Measurements from ENCODE around the gene IFNA6. TPM values are rescaled to one million over a fixed set of nuclear protein-coding genes. Genes with fewer than 3 reads are reported as not detected.

The IFNA6 gene
- total and polyA plus RNA-seq, 2 of the 4 experiments (the other 2 are of a cell fraction): not detected

DNA sequence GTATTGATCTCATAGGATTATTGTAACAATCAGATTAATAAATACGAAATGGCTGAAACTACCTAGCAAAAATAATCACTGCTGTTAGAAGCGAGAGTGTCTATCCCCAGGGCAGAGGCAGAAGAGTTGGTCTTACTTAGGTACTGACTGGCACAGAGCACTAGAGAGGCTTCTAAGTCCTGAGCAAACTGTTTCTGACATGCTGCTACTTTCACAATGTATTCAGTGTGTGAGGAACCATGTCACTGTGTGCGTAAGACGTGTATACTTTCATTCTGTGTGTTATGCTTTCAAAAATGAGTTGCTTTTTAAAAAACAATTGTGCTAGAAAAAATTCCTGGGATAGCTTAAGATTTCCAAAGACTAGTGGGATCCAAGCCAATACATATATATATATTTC, 10.0 kb downstream of the IFNA6 start:
- Histone ChIP-seq H3K4me2 (ENCODE audit: low read depth, low read length) (no peak overlapping the region), H3K4me3 (ENCODE audit: insufficient read depth, low read depth, low read length) (no peak overlapping the region), H3K27ac (ENCODE audit: insufficient read depth, low read length) (no peak overlapping the region), H2BK120ac (ENCODE audit: low read depth, low read length) (no peak overlapping the region), H2AK9ac (replicated peaks; ENCODE audit: low read depth, low read length, poor library complexity) (no peak overlapping the region), H3K4me1 (ENCODE audit: control insufficient read depth, insufficient read depth, low read length) (no peaks in the 10 kb centered on the region), H3K4ac (ENCODE audit: low read depth, low read length) (no peak overlapping the region), H3K9me1 (ENCODE audit: insufficient read depth, low read length) (no peaks in the 10 kb centered on the region), H3K18ac (ENCODE audit: low read depth, low read length) (no peak overlapping the region), H2BK5ac (ENCODE audit: low read depth, low read length, poor library complexity, severe bottlenecking) (no peak overlapping the region), H3K36me3 (ENCODE audit: control insufficient read depth, insufficient read depth, low read length) (no peaks in the 10 kb centered on the region), H4K91ac (ENCODE audit: insufficient read depth, low read depth, low read length) (no peak overlapping the region), H2AK5ac (ENCODE audit: low read depth, low read length) (no peak overlapping the region), H4K8ac (ENCODE audit: low read depth in 2 of 2, low read length in 2 of 2) (no peak overlapping the region), H3K14ac (replicated peaks; ENCODE audit: low read depth, low read length) (no peak overlapping the region), H3K27me3 (ENCODE audit: control insufficient read depth, insufficient read depth, low read length) (peaks cover 7% of the 10 kb centered on the region), H3K79me1 (ENCODE audit: low read depth in 1 of 2, low read length in 2 of 2) (no peaks in the 10 kb centered on the region), H2BK20ac (ENCODE audit: low read depth, low read length) (no peak overlapping the region), H3K56ac (ENCODE audit: extremely low read depth, insufficient read depth, low read length) (no peak overlapping the region), H2BK15ac (ENCODE audit: low read depth, low read length) (no peak overlapping the region), H3K9ac (ENCODE audit: low read depth, low read length) (no peak overlapping the region), H3K23ac (ENCODE audit: low read depth, low read length) (no peak overlapping the region), H4K5ac (ENCODE audit: low read depth, low read length) (no peak overlapping the region), H3K9me3 (ENCODE audit: control insufficient read depth, insufficient read depth, low read length) (no peaks in the 10 kb centered on the region), H4K20me1 (ENCODE audit: insufficient read depth, low read length) (no peaks in the 10 kb centered on the region), H2AFZ (replicated peaks; ENCODE audit: low read length, poor library complexity) (no peak overlapping the region)
- no peak for DNase-seq
- CTCF ChIA-PET: no interaction called here
- in situ Hi-C loops (cut with MboI; ENCODE audit: low sequenced_read_pairs) (loop anchor here (25.0 kb wide), 2 partner anchors 322 to 672 kb away; partner anchors contain the start of gene CDKN2B), dilution Hi-C loops (cut with HindIII; ENCODE audit: low sequenced_read_pairs, unreplicated experiment) (no loop called here), intact Hi-C loops (cut with micrococcal nuclease) (no loop called here)
- TF ChIP-seq, protein P1, sequence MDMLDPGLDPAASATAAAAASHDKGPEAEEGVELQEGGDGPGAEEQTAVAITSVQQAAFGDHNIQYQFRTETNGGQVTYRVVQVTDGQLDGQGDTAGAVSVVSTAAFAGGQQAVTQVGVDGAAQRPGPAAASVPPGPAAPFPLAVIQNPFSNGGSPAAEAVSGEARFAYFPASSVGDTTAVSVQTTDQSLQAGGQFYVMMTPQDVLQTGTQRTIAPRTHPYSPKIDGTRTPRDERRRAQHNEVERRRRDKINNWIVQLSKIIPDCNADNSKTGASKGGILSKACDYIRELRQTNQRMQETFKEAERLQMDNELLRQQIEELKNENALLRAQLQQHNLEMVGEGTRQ (IDR thresholded peaks at IDR 0.05; ENCODE audit: low read depth, low read length): no peak
- TF ChIP-seq RAD21 (IDR thresholded peaks at IDR 0.05; ENCODE audit: low read length): no peak
- TF ChIP-seq MAFK (IDR thresholded peaks at IDR 0.05; ENCODE audit: low read depth, low read length): no peak
- TF ChIP-seq, protein P2, sequence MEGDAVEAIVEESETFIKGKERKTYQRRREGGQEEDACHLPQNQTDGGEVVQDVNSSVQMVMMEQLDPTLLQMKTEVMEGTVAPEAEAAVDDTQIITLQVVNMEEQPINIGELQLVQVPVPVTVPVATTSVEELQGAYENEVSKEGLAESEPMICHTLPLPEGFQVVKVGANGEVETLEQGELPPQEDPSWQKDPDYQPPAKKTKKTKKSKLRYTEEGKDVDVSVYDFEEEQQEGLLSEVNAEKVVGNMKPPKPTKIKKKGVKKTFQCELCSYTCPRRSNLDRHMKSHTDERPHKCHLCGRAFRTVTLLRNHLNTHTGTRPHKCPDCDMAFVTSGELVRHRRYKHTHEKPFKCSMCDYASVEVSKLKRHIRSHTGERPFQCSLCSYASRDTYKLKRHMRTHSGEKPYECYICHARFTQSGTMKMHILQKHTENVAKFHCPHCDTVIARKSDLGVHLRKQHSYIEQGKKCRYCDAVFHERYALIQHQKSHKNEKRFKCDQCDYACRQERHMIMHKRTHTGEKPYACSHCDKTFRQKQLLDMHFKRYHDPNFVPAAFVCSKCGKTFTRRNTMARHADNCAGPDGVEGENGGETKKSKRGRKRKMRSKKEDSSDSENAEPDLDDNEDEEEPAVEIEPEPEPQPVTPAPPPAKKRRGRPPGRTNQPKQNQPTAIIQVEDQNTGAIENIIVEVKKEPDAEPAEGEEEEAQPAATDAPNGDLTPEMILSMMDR (conservative IDR thresholded peaks at IDR 0.05; ENCODE audit: low read depth, low read length): no peak
- TF ChIP-seq FOS (IDR thresholded peaks at IDR 0.05; ENCODE audit: low read depth, low read length): no peak
- no peak for TF ChIP-seq RCOR1 (IDR thresholded peaks at IDR 0.05; ENCODE audit: insufficient replicate concordance, low read length)
- no peak for TF ChIP-seq RFX5 (IDR thresholded peaks at IDR 0.05; ENCODE audit: low read depth, low read length)
- no peak for TF ChIP-seq MAZ (IDR thresholded peaks at IDR 0.05; ENCODE audit: borderline replicate concordance, low read depth, low read length)
- no peak for TF ChIP-seq CHD1 (IDR thresholded peaks at IDR 0.05; ENCODE audit: low read depth, low read length)
- no peak for TF ChIP-seq SMC3 (IDR thresholded peaks at IDR 0.05; ENCODE audit: low read depth, low read length)
- TF ChIP-seq POLR2A (IDR thresholded peaks at IDR 0.05; ENCODE audit: low read depth, low read length): no peak
- no peak for TF ChIP-seq NFE2L2 (IDR thresholded peaks at IDR 0.05; ENCODE audit: low read depth, low read length)
- WGBS, 2 experiments (ENCODE audit: extremely low coverage in 2 of 2, insufficient read length in 1 of 2): no CpG with 5 or more reads among the region's 4 CpGs
- no peak for ATAC-seq (ENCODE audit: low read depth)
- BruUV-seq (replicated peaks): no TSS peak
- POLR2A ChIA-PET (ENCODE audit: unreplicated experiment): no interaction called here

Measured in IMR-90 (cell line).